ENCODE measurements around the gene HHIPL1.

- TF ChIP-seq CTCF (IDR thresholded peaks at IDR 0.05; ENCODE audit: insufficient read depth, low read length, poor library complexity, severe bottlenecking), result no peak
- TF ChIP-seq EZH2phosphoT487 (conservative IDR thresholded peaks at IDR 0.05; ENCODE audit: low read length), result no peak
Measured at GRCh38 chr14:99718031-99718810, 73.3 kb downstream of the HHIPL1 start.
